GM18868 (cell line): ENCODE results near the gene SH3PXD2A.

Source experiments
- ATAC-seq: cut with Tn5 transposase; IDR thresholded peaks from one replicate; pipeline ENCODE4 v1.9.1; 2021; ENCODE audit warnings: mild to moderate bottlenecking, moderate library complexity; ENCODE audit not compliant: unreplicated experiment

The SH3PXD2A gene

GRCh38 chr10:103876155-103876554 is 20.8 kb upstream of the SH3PXD2A start:
- no peak for ATAC-seq

GRCh38 chr10:103874730-103875129 is 19.4 kb upstream of the SH3PXD2A start:
- ATAC-seq, result no peak

GRCh38 chr10:103872137-103872931 is 17.0 kb upstream of the SH3PXD2A start:
- ATAC-seq, result no peak

GRCh38 chr10:103871006-103871405 is 15.6 kb upstream of the SH3PXD2A start:
- no peak for ATAC-seq

- ATAC-seq, result no peak
Measured at GRCh38 chr10:103870516-103870915, 15.1 kb upstream of the SH3PXD2A start.

GRCh38 chr10:103869336-103869735 is 14.0 kb upstream of the SH3PXD2A start:
- ATAC-seq, result no peak

- no peak for ATAC-seq
Measured at GRCh38 chr10:103868200-103868599, 12.8 kb upstream of the SH3PXD2A start.

GRCh38 chr10:103861505-103861904 is 6.1 kb upstream of the SH3PXD2A start:
- ATAC-seq, result no peak

- ATAC-seq, result peak; percentile 73
Measured at GRCh38 chr10:103859161-103860086, 4.0 kb upstream of the SH3PXD2A start.

GRCh38 chr10:103858360-103858759 is 3.0 kb upstream of the SH3PXD2A start:
- no peak for ATAC-seq

- ATAC-seq, result no peak
Measured at GRCh38 chr10:103856797-103857170, 1.4 kb upstream of the SH3PXD2A start.

- ATAC-seq, result no peak
Measured at GRCh38 chr10:103855852-103856796, 748 bp upstream of the SH3PXD2A start.

GRCh38 chr10:103854686-103855391 is 537 bp downstream of the SH3PXD2A start:
- ATAC-seq, result no peak

- no peak for ATAC-seq
Measured at GRCh38 chr10:103854265-103854685, 1.1 kb downstream of the SH3PXD2A start.

GRCh38 chr10:103853428-103854264 is 1.7 kb downstream of the SH3PXD2A start:
- ATAC-seq, result no peak

- no peak for ATAC-seq
Measured at GRCh38 chr10:103852856-103853255, 2.5 kb downstream of the SH3PXD2A start.

GRCh38 chr10:103852189-103852711 is 3.1 kb downstream of the SH3PXD2A start:
- ATAC-seq, result no peak

- ATAC-seq, result no peak
Measured at GRCh38 chr10:103851261-103851660, 4.1 kb downstream of the SH3PXD2A start.

- no peak for ATAC-seq
Measured at GRCh38 chr10:103850572-103850895, 4.8 kb downstream of the SH3PXD2A start.
